Pancreas (tissue), 10 donors: ENCODE results near the gene PACS1. TPM values are rescaled to one million over a fixed set of nuclear protein-coding genes. Genes with fewer than 3 reads are reported as not detected.

Source experiments
- ATAC-seq, 4 donors: fragments of 200-7000 bp; cut with Tn5 transposase; one replicate each; pipeline versions ENCODE4 v1.8.0 to v1.9.1; 2020; ENCODE audit warnings: mild to moderate bottlenecking in 4 of 4, moderate library complexity in 4 of 4
- DNase-seq, 6 donors: peaks; one replicate each; pipeline ENCODE4 v3.0.0-alpha.2; 2020
- FAIRE-seq: peaks from 2 replicates; lab custom pipeline; 2012; peaks lifted over from hg19 to GRCh38; lab: Jason Lieb, UNC
- H3K27ac ChIP-seq, 4 donors: fragments of 200-600 bp; sonication (generic); 1 replicate in 3 of 4; 2 replicates in 1 of 4; pipeline versions ENCODE4 v1.5.0 to v1.8.0; 2020
- H3K27me3 ChIP-seq, 4 donors: fragments of 200-600 bp; one replicate each; pipeline ENCODE4 v1.8.0; 2021
- H3K36me3 ChIP-seq, 3 donors: fragments of 200-600 bp; sonication (generic) in 1 of 3; one replicate each; pipeline versions ENCODE4 v1.5.0 to v1.8.0; 2020 to 2021
- H3K4me1 ChIP-seq, 3 donors: fragments of 200-600 bp; one replicate each; pipeline ENCODE4 v1.8.0; 2021
- H3K4me3 ChIP-seq, 4 donors: fragments of 200-600 bp; sonication (generic) in 2 of 4; one replicate each; pipeline versions ENCODE4 v1.5.0 to v1.8.0; 2020 to 2021
- H3K9me3 ChIP-seq, 4 donors: fragments of 200-600 bp; one replicate each; pipeline ENCODE4 v1.8.0; 2021
- WGBS, 2 donors: extraction: QIAGEN DNeasy Blood & Tissue Kit; methylation state at CpG; one replicate each; pipeline ENCODE4 v1.1.7; 2013; 5-methylcytosine and 5-hydroxymethylcytosine counted together
- intact Hi-C, 3 donors: fragments of 100-400 bp; cut with DNase I; formaldehyde crosslinking; loops; one replicate each; pipeline versions ENCODE4 v1.11.1 to v1.14.2; 2022
- polyA plus RNA-seq, 2 donors: library from polyadenylated mRNA; stranded (reverse); fragments of 200-250 nt; gene quantifications; one replicate each; pipeline ENCODE4 v1.2.3, GENCODE V29; 2013
- total RNA-seq, 6 donors: library from RNA; stranded (reverse); fragmentation: NEBNext Ultra II Directional in 4 of 6; extraction: Animal tissue kit (Norgen Biotek cat#: 25700) in 4 of 6; gene quantifications; one replicate each; pipeline versions ENCODE4 v1.2.1 to v1.2.4, GENCODE V29; 2021 to 2023
- TF ChIP-seq, protein P1 (sequence below), 4 donors: fragments of 200-600 bp; sonication (generic) in 3 of 4; IDR thresholded peaks; one replicate each; pipeline versions ENCODE4 v1.5.0 to v1.8.0; 2021; ENCODE audit warnings: antibody characterized with exemption in 4 of 4
- donor health status: healthy with polysubstance abuse.
- donor health status: DM: no; HTN: no; CAD: no; lungs with moderate emphysema.
- donor health status: DM: no; HTN: no; CAD: no.
- donor health status: control.
- donor health status: control.
- donor health status: Bipolar disorder and iron deficiency.
- donor health status: DM: yes; HTN: yes; CAD: no.
- donor health status: DM: no; HTN: no; CAD: no.
- donor health status: DM: no; HTN: no; CAD: no.
- donor health status: DM: yes; HTN: yes; CAD: no.

Gene PACS1
- total and polyA plus RNA-seq, 8 donors: 16.9 to 61.0 (median 27.3) TPM

DNA sequence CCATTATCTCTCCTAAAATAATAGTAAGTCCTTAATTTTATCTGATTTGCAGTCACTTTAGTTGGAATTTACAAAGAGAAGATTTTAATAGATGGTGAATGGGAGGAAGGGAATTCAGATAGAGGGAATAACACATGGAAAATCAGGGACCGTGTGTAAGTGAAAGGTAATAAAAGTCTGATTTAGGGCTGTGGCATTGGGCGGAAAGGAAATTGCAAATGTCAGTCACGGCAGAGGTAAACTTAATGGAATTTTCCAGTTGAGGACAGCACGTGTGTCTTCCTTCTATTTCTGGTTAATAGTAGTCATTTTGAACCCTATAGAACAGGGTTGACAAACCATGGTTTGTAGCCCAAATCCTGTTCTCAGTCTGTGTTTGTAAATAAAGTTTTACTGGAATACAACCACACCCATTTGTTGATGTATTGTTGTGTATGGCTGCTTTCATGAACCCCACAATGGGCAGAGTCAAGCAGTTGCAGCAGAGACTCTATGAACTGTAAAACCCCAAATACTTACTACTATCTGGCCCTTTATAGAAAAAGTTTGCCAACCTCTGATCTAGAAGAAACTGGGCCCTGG is 34.1 kb downstream of the PACS1 start:
- Histone ChIP-seq H3K4me3 (no peak overlapping the region), H3K36me3 (no peaks in the 10 kb centered on the region), H3K4me1 (peaks cover 4 to 14% (median 10%) of the 10 kb centered on the region in 3 donors), H3K27ac (no peak overlapping the region), H3K9me3 (no peaks in the 10 kb centered on the region), H3K27me3 (no peaks in the 10 kb centered on the region)
- ATAC-seq (no peak), FAIRE-seq (no peak), DNase-seq (no peak)
- WGBS, 2 donors: 94% methylated on average over 4 of the region's 4 CpGs
- TF ChIP-seq, protein P1, sequence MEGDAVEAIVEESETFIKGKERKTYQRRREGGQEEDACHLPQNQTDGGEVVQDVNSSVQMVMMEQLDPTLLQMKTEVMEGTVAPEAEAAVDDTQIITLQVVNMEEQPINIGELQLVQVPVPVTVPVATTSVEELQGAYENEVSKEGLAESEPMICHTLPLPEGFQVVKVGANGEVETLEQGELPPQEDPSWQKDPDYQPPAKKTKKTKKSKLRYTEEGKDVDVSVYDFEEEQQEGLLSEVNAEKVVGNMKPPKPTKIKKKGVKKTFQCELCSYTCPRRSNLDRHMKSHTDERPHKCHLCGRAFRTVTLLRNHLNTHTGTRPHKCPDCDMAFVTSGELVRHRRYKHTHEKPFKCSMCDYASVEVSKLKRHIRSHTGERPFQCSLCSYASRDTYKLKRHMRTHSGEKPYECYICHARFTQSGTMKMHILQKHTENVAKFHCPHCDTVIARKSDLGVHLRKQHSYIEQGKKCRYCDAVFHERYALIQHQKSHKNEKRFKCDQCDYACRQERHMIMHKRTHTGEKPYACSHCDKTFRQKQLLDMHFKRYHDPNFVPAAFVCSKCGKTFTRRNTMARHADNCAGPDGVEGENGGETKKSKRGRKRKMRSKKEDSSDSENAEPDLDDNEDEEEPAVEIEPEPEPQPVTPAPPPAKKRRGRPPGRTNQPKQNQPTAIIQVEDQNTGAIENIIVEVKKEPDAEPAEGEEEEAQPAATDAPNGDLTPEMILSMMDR (IDR thresholded peaks at IDR 0.05): no peak
- intact Hi-C loops: no loop called here

DNA sequence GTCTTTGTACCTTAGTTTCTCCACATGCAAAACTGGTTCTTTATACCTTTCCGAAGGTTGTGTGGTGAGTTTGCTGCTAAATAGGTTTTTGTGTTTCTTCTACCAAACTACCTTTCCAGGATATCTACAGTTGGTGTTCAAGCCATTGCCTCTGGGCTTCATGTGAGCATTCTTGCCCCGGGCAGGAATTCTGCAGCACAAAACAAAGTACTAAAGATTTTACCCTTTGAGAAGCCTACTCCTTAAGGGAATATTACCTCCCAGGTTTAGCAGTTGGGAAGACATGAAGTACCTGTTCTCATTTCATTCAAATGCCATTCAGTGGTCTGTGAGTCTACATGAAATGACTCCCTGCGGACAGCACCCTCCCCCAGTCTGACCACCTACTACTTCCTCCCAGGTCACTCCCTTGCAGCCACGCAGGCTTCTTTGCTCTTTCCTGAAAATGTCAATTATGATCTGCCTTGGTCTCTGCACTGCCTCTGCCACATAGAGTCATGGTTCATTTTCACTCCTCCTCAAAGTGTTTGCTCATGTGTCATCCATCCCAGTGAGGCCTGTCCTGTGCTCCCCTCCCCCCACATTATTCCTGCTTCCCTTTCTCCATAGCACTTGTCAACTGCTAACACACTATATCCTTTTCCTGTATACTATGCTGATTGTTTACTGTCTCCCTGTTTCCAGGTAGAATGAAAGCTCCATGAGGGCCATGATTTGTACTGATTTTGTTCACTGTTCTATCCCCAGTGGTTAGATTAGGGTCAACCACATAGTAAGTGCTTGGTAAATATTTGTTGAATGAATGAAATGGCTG is 36.9 kb downstream of the PACS1 start:
- 88 to 94% methylated on average over 4 of the region's 4 CpGs for WGBS, 2 donors
- H3K4me1 ChIP-seq: peaks cover 0 to 7% (median 0%) of the 10 kb centered on the region in 3 donors
- H3K27ac ChIP-seq: no peak overlapping the region
- H3K9me3 ChIP-seq: no peaks in the 10 kb centered on the region
- ATAC-seq (no peak), DNase-seq (no peak), FAIRE-seq (no peak)
- no peaks in the 10 kb centered on the region for H3K27me3 ChIP-seq
- intact Hi-C loops: no loop called here
- TF ChIP-seq, protein P1 (IDR thresholded peaks at IDR 0.05): no peak
- no peaks in the 10 kb centered on the region for H3K36me3 ChIP-seq
- H3K4me3 ChIP-seq: no peak overlapping the region

DNA sequence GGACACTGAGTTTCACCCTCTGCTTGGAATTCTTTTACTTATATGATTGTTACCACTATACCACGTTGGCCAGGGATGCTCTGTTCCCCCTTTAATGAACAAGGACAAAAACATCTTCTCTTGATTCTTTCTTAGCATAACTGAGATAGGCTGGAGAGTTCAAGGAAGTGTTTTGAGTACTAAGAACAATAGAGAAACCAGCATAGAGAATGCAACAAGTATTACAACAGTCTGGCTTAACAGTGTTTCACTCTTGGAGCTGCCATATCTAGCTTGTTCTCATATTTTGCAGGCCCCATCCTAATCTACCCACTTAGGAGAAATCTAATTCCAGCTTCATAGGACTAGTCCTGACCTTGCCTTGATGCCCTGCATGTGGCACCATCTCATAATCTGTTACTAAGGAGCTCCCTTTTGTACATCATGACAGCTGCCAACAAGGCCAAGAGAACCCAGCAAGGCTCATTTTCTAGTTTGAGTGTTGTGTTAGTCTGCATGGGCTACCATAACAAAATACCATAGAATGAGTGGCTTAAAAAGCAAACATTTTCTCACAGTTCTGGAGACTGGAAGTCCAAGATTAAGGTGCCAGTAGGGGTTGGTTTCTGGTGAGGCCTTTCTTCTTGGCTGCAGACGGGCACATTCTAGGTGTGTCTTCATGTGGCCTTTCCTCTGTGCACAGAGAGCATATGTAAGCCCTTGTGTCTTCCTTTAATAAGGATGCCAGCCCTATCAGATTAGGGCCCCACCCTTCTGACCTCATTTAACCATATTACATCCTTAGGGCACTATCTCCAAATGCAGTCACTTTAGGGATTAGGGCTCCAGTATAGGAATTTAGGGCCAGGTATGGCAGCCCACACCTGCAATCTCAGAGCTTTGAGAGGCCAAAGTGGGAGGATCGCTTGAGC is 37.8 kb downstream of the PACS1 start:
- TF ChIP-seq, protein P1 (IDR thresholded peaks at IDR 0.05): no peak
- Histone ChIP-seq H3K27me3 (no peaks in the 10 kb centered on the region), H3K9me3 (no peaks in the 10 kb centered on the region), H3K4me1 (peaks cover 0 to 15% (median 0%) of the 10 kb centered on the region in 3 donors), H3K36me3 (no peaks in the 10 kb centered on the region), H3K27ac (no peak overlapping the region), H3K4me3 (no peak overlapping the region)
- no peak for ATAC-seq
- WGBS, 2 donors: 93 to 97% methylated on average over 3 of the region's 3 CpGs
- FAIRE-seq: no peak
- DNase-seq: no peak
- intact Hi-C loops: no loop called here

DNA sequence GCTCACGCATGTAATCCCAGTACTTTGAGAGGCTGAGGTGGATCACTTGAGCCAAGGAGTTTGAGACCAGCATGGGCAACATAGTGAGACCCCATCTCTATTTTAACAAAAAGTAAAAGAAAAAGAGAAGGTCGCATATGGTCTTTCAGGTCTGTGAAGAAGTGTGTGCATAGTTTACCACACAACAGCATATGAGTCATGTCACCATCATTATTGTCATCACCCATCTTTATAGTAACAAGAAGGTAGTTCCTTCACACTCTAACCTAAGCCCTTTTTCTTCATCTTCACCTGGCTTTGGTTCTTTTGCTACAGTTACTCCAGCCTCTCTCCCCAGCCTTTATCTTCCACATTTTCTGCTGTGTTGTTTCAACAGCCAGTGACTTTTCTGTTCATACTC is 39.2 kb downstream of the PACS1 start:
- no peak for DNase-seq
- Histone ChIP-seq H3K27ac (no peak overlapping the region), H3K4me3 (no peak overlapping the region), H3K27me3 (no peaks in the 10 kb centered on the region), H3K36me3 (no peaks in the 10 kb centered on the region), H3K9me3 (no peaks in the 10 kb centered on the region), H3K4me1 (peaks cover 0 to 24% (median 0%) of the 10 kb centered on the region in 3 donors)
- intact Hi-C loops: no loop called here
- TF ChIP-seq, protein P1 (IDR thresholded peaks at IDR 0.05): no peak
- no peak for ATAC-seq
- no peak for FAIRE-seq
- WGBS, 2 donors: 94 to 100% methylated on average over 2 of the region's 2 CpGs
